Measurements from ENCODE around the gene KCNK3. TPM values are rescaled to one million over a fixed set of nuclear protein-coding genes. Genes with fewer than 3 reads are reported as not detected.

KCNK3 gene
- polyA plus RNA-seq, 1 of the 3 experiments (the other 2 are of a cell fraction): 0.16 TPM

DNA sequence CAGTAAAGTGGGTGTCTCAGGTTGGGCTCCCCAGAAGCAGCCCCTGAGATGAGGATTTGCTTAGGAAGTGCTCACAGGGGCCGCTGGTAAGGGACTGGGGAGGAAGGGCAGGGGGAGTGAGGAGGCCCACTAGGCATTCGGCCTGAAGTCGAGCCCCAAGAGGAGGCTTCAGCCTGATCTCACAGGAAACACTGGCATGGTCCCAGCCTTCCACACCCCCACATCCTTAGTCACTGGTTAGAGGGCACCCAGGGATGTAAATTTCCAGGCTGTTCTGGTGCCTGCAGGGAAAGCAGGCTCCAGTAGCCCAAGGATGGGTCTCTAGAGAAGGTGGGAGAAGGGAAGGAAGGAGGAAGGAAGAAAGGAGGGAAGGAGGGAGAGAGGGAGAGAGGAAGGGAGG, 22.4 kb upstream of the KCNK3 start (continued):
- TF ChIP-seq MEF2A (IDR thresholded peaks at IDR 0.05; ENCODE audit: borderline replicate concordance, low read depth): no peak
- no peak for TF ChIP-seq YY1 (IDR thresholded peaks at IDR 0.05; ENCODE audit: low read depth)
- TF ChIP-seq, protein P1, sequence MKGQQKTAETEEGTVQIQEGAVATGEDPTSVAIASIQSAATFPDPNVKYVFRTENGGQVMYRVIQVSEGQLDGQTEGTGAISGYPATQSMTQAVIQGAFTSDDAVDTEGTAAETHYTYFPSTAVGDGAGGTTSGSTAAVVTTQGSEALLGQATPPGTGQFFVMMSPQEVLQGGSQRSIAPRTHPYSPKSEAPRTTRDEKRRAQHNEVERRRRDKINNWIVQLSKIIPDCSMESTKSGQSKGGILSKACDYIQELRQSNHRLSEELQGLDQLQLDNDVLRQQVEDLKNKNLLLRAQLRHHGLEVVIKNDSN (IDR thresholded peaks at IDR 0.05; ENCODE audit: borderline replicate concordance, low read depth): no peak
- no peak for TF ChIP-seq NFIC (IDR thresholded peaks at IDR 0.05; ENCODE audit: borderline replicate concordance)
- no peak for TF ChIP-seq MAX (IDR thresholded peaks at IDR 0.05; ENCODE audit: low read depth)
- TF ChIP-seq GABPA (IDR thresholded peaks at IDR 0.05; ENCODE audit: low read depth): no peak
- no peak for TF ChIP-seq TCF12 (IDR thresholded peaks at IDR 0.05)
- TF ChIP-seq CHD2 (IDR thresholded peaks at IDR 0.05; ENCODE audit: low read length, partially characterized antibody): no peak
- TF ChIP-seq JUND (IDR thresholded peaks at IDR 0.05): no peak
- no peak for TF ChIP-seq TAF1 (IDR thresholded peaks at IDR 0.05; ENCODE audit: borderline replicate concordance, low read depth, low read length)

DNA sequence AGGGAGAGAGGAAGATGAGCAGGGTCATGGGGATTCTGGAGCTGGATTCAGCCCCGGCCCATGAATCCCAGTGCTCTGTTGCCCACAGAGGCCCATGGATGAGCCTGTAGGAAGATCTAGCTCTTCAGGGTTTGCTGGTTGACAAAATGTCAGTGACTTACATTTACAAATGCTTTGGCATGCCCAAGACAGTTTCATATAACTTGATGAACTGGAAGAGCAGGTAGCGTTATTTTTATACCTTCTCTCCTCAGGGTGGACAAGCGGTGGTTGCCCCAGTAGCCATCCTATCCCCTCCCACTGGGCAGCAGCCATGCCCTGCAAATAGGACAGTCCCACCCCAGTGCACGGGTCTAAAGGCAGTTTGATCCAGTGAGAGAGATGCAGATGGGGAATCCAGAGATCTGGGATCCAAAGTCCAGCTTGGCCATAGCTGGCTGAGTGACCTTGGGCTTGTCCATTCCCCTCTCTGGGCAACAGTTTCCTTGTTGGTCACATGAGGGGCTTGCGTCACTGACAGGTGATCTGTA, 21.5 kb upstream of the KCNK3 start:
- POLR2A ChIA-PET: no interaction called here
- Histone ChIP-seq H3F3A (replicated peaks; ENCODE audit: insufficient read depth) (no peaks in the 10 kb centered on the region), H3K9ac (no peak overlapping the region), H3K9me3 (no peaks in the 10 kb centered on the region), H3K27me3 (ENCODE audit: insufficient read depth) (peaks cover 32% of the 10 kb centered on the region; the same call in 1 of the 2 replicates), H2AFZ (ENCODE audit: low read depth) (no peak overlapping the region), H4K20me1 (ENCODE audit: insufficient read depth) (no peaks in the 10 kb centered on the region), H3K79me2 (ENCODE audit: insufficient read depth) (no peaks in the 10 kb centered on the region), H3K36me3 (replicated peaks in 1 of 2; ENCODE audit: control insufficient read depth in 1 of 2, insufficient read depth in 2 of 2, low read length in 1 of 2) (no peaks in the 10 kb centered on the region), H3K4me3 (ENCODE audit: low read depth in 2 of 2, low read length in 1 of 2) (no peak overlapping the region), H3K27ac (ENCODE audit: low read depth in 2 of 2, low read length in 1 of 2) (no peak overlapping the region), H3K4me2 (no peak overlapping the region), H3K9me2 (no peaks in the 10 kb centered on the region), H3K4me1 (ENCODE audit: control insufficient read depth in 1 of 2, insufficient read depth in 2 of 2, low read depth in 1 of 2, low read length in 1 of 2) (peaks cover 0 to 8% of the 10 kb centered on the region in 2 experiments; a peak in 1 of 4 replicates)
- no peak for TF ChIP-seq RCOR1 (IDR thresholded peaks at IDR 0.05; ENCODE audit: low read length)
- no peak for TF ChIP-seq EZH2phosphoT487 (IDR thresholded peaks at IDR 0.05; ENCODE audit: borderline replicate concordance, low read depth)
- TF ChIP-seq FOSL2 (IDR thresholded peaks at IDR 0.05; ENCODE audit: borderline replicate concordance, low read depth): no peak
- TF ChIP-seq, protein P1 (IDR thresholded peaks at IDR 0.05; ENCODE audit: borderline replicate concordance, low read depth): no peak
- TF ChIP-seq TAF1 (IDR thresholded peaks at IDR 0.05; ENCODE audit: borderline replicate concordance, low read depth, low read length): no peak
- TF ChIP-seq USF2 (IDR thresholded peaks at IDR 0.05; ENCODE audit: borderline replicate concordance, low read depth, low read length): no peak
- TF ChIP-seq MXI1 (IDR thresholded peaks at IDR 0.05; ENCODE audit: low read depth, low read length): no peak
- TF ChIP-seq RFX5 (IDR thresholded peaks at IDR 0.05; ENCODE audit: low read length): no peak
- no peak for TF ChIP-seq SMC3 (IDR thresholded peaks at IDR 0.05; ENCODE audit: low read depth, low read length)
- DNase-seq: no peak
- CTCF ChIA-PET: interaction anchor here (0.9 to 1.0 kb wide), 3 partner anchors 9 to 65 kb away, joined by 3 to 4 read pairs (median 3); no protein-coding TSS in a partner anchor
- 60% methylated on average over 5 of the region's 5 CpGs for WGBS (ENCODE audit: low lambda C conversion rate)

Data from SK-N-SH (cell line).